Measurements from ENCODE around the gene SNX1. TPM values are rescaled to one million over a fixed set of nuclear protein-coding genes. Genes with fewer than 3 reads are reported as not detected.

The SNX1 gene
- total and polyA plus RNA-seq, 2 donors (not counting 1 experiment from before 2014, with no cell fraction given), result 87.9 to 152 TPM

Small RNA genes within 50 kb of the gene (small RNA-seq; reads per million reads assigned to genes)
- not detected for gene RF00019 (ENCODE audit: insufficient read length, low read depth, low replicate concordance)

Other genes with a start within 250 kb of the SNX1 start
- gene DAPK2, start 49.5 kb upstream of the SNX1 start, total RNA-seq, result 31.0 and 31.9 TPM in 2 replicates
- 5.0 and 8.3 TPM in 2 replicates for gene DAPK2, start 49.5 kb upstream of the SNX1 start, polyA plus RNA-seq
- gene CIAO2A, start 2.1 kb upstream of the SNX1 start, total RNA-seq, result 64.4 and 68.2 TPM in 2 replicates
- gene CIAO2A, start 2.1 kb upstream of the SNX1 start, polyA plus RNA-seq, result 71.5 and 101 TPM in 2 replicates
- 43.0 and 44.9 TPM in 2 replicates for gene SNX22, start 55.7 kb downstream of the SNX1 start, total RNA-seq
- 196 and 305 TPM in 2 replicates for gene SNX22, start 55.7 kb downstream of the SNX1 start, polyA plus RNA-seq
- gene PPIB, start 67.0 kb downstream of the SNX1 start, total RNA-seq, result 107 and 108 TPM in 2 replicates
- 176 and 179 TPM in 2 replicates for gene PPIB, start 67.0 kb downstream of the SNX1 start, polyA plus RNA-seq